NCI-H524 treated with DMSO at 0.1 percent for 48 hours (cell line): ENCODE measurements around the gene CNN1.
A peak's percentile ranks its signal among the peaks of the same experiment; 100 is the strongest.
"Not testable (repeated sequence)": the region's sequence is repeated elsewhere in the genome, so short reads cannot be mapped to it uniquely, and the experiment has no call there.

Experiments used
- DNase-seq: peaks from one replicate; lab custom pipeline; 2025; lab: John Stamatoyannopoulos, UW

The CNN1 gene

GRCh38 chr19:11534948-11535347, 3.7 kb upstream of the CNN1 start:
- DNase-seq, result no peak

DNA sequence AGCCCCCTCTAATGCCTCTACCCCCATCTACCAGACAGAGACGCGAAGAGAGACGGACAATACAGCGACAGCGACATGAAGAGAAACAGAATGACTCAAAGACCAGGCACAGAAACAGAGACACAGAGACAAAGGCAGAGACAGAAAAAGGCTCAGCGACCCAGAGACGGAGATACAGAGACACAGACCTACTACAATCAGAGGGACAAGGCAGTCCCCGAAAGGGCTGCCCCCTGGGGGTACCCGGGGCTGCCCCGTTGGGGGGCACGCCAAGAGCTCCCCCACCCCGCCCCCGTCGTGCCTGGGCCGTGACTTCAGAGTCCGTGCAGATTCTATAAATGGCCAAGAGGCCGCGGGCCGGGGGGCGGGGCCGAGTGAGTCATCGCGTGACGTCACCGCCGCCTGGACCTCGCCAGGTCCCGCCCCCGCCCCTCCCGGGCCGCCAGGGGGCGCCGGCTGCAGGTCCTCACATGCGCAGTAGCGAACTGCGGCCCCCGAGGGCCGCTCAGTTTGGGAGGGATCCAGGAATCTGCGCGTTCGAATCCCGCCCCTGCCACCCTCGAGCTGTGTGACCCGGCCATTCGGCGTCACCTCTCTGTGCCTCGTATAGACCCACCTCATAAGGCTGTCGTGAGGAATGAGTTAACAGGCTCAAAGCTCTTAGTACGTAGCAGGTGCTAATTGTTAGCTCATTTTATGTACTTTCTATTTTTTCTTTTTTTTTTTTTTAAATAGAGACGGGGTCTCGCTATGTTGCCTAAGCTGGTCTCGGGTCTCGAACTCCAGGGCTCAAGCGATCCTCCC, 2.7 kb upstream of the CNN1 start:
- DNase-seq, result no peak

DNA sequence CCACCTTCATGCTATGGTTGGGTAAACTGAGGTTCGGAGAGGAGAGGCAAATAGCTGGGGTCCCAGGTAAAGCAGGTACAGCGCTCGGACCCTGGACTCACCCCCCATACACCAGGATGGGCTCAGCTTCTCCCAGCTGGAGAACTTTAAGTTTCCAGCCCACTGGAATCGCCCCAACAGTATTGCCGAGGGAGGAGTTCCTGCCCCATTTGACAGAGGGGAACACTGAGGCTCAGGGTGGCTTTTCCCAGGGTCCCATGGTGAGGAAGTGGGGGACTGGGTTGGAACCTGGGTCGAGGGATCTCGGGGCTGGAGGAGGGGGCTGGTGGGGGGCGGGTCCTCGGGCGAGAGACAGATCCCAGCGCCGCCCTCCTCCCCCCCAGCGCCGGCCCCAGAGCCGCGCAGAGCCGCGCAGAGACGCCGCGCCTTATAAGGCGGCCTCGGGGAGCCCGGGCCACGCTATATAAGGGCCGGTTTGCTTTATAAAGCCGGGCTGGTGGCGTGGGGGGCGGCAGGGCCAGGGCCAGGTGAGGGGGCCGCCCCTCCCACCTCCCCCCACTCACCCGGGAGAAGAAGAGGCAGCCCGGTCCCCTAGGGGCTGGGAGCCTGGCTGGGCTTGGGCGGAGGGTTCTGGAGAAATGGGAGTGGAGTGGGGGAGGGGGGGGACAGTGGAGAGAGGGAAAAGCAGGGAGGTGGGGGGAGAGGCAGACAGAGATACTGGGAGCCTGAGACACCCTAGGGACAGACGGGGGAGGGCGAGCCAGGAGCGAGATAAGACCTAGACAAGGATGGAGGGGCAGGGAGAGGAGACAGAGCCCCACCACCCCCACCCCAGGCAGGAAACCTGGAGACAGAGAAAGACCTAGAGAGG, 1.1 kb downstream of the CNN1 start:
- DNase-seq, result no peak

GRCh38 chr19:11540645-11541044, 2.0 kb downstream of the CNN1 start:
- no peak for DNase-seq

GRCh38 chr19:11541238-11541637, 2.6 kb downstream of the CNN1 start:
- DNase-seq, result no peak

DNA sequence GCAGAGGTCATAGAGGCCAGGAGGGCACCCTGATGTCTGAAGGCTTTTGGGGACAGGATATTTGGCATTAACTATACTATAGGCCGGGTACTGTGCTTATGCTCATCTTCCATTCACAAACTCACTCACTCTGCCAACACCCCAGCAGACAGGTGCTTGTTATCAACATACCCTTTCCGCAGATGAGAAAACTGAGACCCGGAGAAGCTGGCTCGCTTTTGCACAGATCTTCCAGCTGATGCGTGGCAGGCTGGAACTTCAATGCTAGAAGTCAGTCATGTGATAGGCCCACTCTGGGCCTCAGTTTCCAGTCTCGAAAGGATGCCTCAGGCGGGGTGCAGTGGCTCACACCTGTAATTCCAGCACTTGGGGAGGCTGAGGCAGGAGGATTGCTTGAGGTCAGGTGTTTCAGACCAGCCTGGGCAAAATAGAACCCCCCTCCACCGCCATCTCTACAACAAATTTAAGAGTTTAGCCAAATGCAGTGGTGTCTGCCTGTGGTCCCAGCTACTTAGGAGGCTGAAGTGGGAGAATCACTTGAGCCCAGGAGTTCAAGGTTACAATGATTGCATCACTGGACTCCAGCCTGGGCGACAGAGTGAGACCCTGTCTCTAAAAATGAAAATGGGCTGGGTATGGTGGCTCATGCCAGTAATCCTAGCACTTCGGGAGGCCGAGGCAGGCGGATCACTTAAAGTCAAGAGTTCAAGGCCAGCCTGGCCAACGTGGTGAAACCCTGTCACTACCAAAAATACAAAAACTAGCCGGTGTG, 9.5 kb downstream of the CNN1 start:
- DNase-seq, result no peak

DNA sequence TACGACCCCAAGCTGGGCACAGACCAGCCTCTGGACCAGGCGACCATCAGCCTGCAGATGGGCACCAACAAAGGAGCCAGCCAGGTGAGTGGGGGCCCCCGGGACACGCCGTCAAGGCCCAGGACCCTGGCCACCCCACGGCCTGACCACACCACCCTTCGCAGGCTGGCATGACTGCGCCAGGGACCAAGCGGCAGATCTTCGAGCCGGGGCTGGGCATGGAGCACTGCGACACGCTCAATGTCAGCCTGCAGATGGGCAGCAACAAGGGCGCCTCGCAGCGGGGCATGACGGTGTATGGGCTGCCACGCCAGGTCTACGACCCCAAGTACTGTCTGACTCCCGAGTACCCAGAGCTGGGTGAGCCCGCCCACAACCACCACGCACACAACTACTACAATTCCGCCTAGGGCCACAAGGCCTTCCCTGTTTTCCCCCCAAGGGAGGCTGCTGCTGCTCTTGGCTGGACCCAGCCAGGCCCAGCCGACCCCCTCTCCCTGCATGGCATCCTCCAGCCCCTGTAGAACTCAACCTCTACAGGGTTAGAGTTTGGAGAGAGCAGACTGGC, 10.8 kb downstream of the CNN1 start:
- DNase-seq, result no peak

- no peak for DNase-seq
Observed at GRCh38 chr19:11550265-11550664, 11.6 kb downstream of the CNN1 start.

- no peak for DNase-seq
Observed at GRCh38 chr19:11551603-11552235, 13.1 kb downstream of the CNN1 start.

- no peak for DNase-seq
Observed at GRCh38 chr19:11552666-11553372, 14.2 kb downstream of the CNN1 start.

GRCh38 chr19:11554160-11554559, 15.5 kb downstream of the CNN1 start:
- no peak for DNase-seq

- DNase-seq, result no peak
Observed at GRCh38 chr19:11555246-11555645, 16.6 kb downstream of the CNN1 start.

GRCh38 chr19:11556634-11557420, 18.2 kb downstream of the CNN1 start:
- DNase-seq, result no peak

GRCh38 chr19:11558881-11559828, 20.5 kb downstream of the CNN1 start, which contains the start of gene ELOF1:
Gene ELOF1, minus strand, starts transcription at chr19:11559230. Its CDS starts 4,883 bp downstream, at chr19:11554347.
- peak; percentile 94 for DNase-seq

DNA sequence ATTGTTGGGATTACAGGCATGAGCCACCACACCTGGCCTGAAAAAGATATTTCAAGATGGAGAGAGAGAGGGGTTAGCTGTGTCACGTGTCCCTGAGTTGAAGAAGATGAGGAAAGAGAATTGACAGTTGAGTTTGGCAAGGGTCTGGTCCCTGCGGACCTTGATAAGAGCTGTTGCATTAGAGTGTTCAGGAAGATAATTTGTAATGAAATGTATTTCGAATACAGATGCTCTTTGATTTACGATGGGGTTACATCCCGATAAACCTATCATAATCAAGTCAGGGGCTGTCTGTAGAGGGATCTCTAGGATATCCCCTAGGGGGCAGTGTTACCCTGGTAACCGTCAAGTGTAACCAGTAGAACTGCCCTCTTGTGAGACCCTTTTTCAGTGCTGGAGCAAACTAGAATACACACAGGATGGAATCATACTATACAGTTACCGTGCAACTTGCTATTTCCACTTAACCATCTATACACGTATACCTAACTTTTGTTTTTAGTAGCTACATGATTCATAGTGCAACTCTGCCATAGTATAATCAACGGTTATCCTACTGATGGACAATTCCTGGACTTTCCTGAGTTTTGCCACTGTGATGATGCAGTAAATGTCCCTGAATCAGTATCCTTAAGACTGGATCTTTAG, 21.9 kb downstream of the CNN1 start:
- peak; percentile 72 for DNase-seq

GRCh38 chr19:11563532-11563931, 24.9 kb downstream of the CNN1 start:
- no peak for DNase-seq

- not testable (repeated sequence) for DNase-seq
Observed at GRCh38 chr19:11564082-11564807, 25.6 kb downstream of the CNN1 start.

DNA sequence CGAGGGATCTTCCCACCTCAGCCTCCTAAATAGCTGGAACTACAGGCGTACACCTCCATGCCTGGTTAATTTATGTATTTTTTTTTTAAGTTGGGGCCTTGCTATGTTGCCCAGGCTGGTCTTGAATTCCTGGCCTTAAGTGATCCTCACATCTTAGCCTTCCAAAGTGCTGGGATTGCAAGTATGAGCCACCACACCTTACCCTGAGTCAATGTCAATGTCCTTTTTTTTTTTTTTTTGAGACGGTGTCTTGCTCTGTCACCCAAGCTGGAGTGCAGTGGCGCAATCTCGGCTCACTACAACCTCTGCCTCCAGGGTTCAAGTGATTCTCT, 27.0 kb downstream of the CNN1 start:
- DNase-seq, result not testable (repeated sequence)
